AG09309 (cell line): ENCODE measurements around the gene BMP5.

ENCODE experiments used
- DNase-seq: peaks from one replicate; pipeline ENCODE4 v3.0.0-alpha.2; 2010; ENCODE audit warnings: low read depth
- H3K4me3 ChIP-seq: 2 replicates; pipeline ENCODE4 v1.5.1; 2011; ENCODE audit warnings: mild to moderate bottlenecking, low read depth, low read length, moderate library complexity; ENCODE audit not compliant: control insufficient read depth
- TF ChIP-seq, protein P1 (sequence below): IDR thresholded peaks from 2 replicates; pipeline ENCODE4 v1.5.1; 2011; ENCODE audit warnings: mild to moderate bottlenecking, low read depth, low read length, inconsistent platforms; ENCODE audit not compliant: insufficient read depth, control insufficient read depth; ENCODE audit errors: missing control alignments

Gene BMP5

GRCh38 chr6:55708711-55709110 is 166.7 kb downstream of the BMP5 start:
- no peak overlapping the region for H3K4me3 ChIP-seq
- DNase-seq, result no peak
- TF ChIP-seq, protein P1, sequence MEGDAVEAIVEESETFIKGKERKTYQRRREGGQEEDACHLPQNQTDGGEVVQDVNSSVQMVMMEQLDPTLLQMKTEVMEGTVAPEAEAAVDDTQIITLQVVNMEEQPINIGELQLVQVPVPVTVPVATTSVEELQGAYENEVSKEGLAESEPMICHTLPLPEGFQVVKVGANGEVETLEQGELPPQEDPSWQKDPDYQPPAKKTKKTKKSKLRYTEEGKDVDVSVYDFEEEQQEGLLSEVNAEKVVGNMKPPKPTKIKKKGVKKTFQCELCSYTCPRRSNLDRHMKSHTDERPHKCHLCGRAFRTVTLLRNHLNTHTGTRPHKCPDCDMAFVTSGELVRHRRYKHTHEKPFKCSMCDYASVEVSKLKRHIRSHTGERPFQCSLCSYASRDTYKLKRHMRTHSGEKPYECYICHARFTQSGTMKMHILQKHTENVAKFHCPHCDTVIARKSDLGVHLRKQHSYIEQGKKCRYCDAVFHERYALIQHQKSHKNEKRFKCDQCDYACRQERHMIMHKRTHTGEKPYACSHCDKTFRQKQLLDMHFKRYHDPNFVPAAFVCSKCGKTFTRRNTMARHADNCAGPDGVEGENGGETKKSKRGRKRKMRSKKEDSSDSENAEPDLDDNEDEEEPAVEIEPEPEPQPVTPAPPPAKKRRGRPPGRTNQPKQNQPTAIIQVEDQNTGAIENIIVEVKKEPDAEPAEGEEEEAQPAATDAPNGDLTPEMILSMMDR, result no peak

- no peak overlapping the region for H3K4me3 ChIP-seq
- TF ChIP-seq, protein P1, result no peak
- DNase-seq, result no peak
These were observed 169.6 kb downstream of the BMP5 start for GRCh38 chr6:55705451-55706440.

DNA sequence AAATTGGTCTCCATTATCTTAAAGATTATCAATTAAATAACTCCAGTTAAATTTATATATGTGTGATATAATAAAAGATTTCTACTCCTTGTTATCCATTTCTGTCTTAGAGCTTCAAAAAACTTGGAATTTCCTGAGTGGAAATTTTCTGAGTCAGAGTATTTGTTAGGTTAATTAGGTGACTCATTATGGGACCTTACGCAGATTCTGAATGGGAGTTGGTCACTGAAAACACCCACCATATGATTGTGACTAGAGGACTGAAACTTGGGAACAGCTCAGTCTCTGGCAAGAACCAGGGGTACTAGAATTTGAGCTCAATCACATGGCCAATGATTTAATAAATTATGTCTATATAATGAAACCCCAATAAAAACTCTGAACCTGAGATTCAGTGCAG is 171.0 kb downstream of the BMP5 start:
- DNase-seq, result peak; percentile 4
- TF ChIP-seq, protein P1, result no peak
- no peak overlapping the region for H3K4me3 ChIP-seq
